AG09309 (cell line): ENCODE measurements around the gene SRSF7.
"Not testable (repeated sequence)": the region's sequence is repeated elsewhere in the genome, so short reads cannot be mapped to it uniquely, and the experiment has no call there.

Experiments
- DNase-seq: peaks from one replicate; pipeline ENCODE4 v3.0.0-alpha.2; 2010; ENCODE audit warnings: low read depth
- H3K4me3 ChIP-seq: 2 replicates; pipeline ENCODE4 v1.5.1; 2011; ENCODE audit warnings: mild to moderate bottlenecking, low read depth, low read length, moderate library complexity; ENCODE audit not compliant: control insufficient read depth
- TF ChIP-seq, protein P1 (sequence below): IDR thresholded peaks from 2 replicates; pipeline ENCODE4 v1.5.1; 2011; ENCODE audit warnings: mild to moderate bottlenecking, low read depth, low read length, inconsistent platforms; ENCODE audit not compliant: insufficient read depth, control insufficient read depth; ENCODE audit errors: missing control alignments

The SRSF7 gene

DNA sequence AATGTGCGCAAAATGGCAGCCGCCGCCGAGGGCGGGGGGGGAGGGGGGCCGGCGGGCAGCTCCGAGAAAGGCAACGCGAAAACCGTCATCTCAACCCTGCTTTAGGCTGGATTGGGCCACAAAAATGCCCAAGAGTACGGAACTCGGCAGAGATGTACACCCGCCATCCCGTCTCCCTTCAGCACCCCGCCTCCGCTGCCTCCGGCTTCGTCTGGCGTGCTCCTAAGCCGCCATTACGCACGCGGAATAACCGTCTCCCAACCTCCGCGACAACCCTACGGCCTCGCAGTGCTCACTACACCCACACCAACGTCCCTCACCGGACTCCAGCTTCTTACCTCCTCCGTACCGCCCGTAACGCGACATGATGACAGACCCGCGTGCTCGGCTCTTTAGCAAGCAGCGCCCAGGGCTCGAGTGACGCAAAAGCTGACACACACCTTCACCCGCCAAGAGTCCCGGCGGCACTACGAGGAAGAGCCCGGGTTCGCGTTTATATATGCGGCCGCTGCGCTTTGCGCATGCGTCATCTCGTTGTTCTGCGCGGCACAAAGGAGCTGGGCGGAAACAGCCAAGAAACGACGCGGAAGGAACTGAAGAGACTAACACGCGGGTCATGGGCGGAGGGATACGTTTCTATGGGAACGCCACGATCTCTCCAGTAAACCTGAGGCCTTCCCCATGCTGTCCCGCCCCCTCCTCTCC, at the start of gene SRSF7:
TSS of gene SRSF7 (minus strand) at position 471 of the 705 bp plus-strand sequence. CDS start at position 366, 105 bp downstream.
- DNase-seq, result peak; percentile 99
- TF ChIP-seq, protein P1, sequence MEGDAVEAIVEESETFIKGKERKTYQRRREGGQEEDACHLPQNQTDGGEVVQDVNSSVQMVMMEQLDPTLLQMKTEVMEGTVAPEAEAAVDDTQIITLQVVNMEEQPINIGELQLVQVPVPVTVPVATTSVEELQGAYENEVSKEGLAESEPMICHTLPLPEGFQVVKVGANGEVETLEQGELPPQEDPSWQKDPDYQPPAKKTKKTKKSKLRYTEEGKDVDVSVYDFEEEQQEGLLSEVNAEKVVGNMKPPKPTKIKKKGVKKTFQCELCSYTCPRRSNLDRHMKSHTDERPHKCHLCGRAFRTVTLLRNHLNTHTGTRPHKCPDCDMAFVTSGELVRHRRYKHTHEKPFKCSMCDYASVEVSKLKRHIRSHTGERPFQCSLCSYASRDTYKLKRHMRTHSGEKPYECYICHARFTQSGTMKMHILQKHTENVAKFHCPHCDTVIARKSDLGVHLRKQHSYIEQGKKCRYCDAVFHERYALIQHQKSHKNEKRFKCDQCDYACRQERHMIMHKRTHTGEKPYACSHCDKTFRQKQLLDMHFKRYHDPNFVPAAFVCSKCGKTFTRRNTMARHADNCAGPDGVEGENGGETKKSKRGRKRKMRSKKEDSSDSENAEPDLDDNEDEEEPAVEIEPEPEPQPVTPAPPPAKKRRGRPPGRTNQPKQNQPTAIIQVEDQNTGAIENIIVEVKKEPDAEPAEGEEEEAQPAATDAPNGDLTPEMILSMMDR, result no peak
- peak within 1 kb of the TSS; percentile 88 for H3K4me3 ChIP-seq

- DNase-seq, result no peak
- H3K4me3 ChIP-seq, result no peak overlapping the region
- TF ChIP-seq, protein P1, result no peak
Observed at GRCh38 chr2:38797953-38798352, 46.8 kb upstream of the SRSF7 start.

DNA sequence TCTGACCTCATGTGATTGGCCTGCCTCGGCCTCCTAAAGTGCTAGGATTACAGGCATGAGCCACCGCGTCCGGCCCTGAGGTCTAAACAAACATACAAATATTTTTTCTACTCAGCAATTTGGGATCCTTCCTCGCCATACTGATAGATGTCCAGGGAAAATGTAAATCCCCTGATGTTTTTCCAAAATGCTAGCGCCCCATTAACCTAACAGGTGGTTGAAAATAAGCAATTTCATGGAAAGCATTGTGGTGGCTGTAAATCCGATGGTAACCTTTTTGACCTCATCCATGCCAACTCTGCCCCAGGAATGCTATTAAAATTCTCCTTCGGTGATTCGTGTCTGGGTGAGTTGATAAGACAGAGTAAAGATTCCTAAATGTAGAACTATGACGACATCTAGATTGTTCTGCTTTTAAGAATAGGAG, 46.1 kb upstream of the SRSF7 start:
- TF ChIP-seq, protein P1, result no peak
- DNase-seq, result no peak
- no peak overlapping the region for H3K4me3 ChIP-seq

DNA sequence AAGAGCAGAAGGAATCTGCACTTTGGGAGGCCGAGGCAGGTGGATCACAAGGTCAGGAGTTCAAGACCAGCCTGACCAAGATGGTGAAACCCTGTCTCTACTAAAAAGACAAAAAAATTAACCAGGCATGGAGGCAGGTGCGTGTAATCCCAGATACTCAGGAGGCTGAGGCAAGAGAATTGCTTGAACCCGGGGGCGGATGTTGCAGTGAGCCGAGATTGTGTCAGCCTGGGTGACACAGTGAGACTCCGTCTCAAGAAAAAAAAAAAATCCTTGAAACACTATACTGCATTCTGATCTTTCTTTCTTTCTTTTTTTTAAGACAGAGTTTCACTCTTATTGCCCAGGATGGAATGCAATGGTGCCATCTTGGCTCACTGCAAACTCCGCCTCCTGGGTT, 43.9 kb upstream of the SRSF7 start:
- not testable (repeated sequence) for H3K4me3 ChIP-seq, DNase-seq

GRCh38 chr2:38794235-38794946, 43.2 kb upstream of the SRSF7 start:
- no peak for DNase-seq
- H3K4me3 ChIP-seq, result no peak overlapping the region
- TF ChIP-seq, protein P1, result no peak

DNA sequence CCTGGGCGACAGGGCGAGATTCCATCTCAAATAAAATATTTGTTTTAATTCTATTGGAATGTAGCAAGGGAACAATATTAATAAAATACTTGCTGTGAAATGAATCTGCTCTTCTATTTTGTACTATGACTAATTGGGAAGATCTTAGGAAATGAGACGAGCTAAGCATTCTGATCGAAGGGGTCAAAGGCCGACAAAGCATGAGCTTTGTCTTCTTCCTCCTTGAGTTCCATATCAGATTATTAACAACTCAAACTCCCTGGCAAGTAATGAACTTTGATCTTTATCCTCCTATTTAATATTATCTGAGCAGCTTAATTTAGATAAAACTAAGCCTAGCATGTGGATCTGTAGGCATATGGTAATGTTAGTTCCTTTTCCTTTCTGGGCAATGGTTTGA, 42.4 kb upstream of the SRSF7 start:
- TF ChIP-seq, protein P1, result no peak
- H3K4me3 ChIP-seq, result no peak overlapping the region
- DNase-seq, result no peak

- no peak overlapping the region for H3K4me3 ChIP-seq
- DNase-seq, result no peak
- TF ChIP-seq, protein P1, result no peak
Observed at GRCh38 chr2:38792751-38793150, 41.6 kb upstream of the SRSF7 start.

DNA sequence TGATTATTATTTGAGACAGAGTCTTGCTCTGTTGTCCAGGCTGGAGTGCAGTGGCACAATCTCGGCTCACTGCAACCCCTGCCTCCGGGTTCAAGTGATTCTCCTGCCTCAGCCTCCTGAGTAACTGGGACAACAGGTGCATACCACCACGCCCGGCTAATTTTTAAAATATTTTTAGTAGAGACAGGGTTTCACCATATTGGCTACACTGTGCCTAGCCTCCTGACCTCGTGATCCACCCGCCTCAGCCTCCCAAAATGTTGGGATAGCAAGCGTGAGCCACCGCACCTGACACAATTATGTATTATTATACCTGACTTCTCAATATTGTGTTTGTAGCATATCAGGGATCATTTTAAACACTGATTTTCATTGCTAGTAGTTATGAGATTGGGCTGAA, 41.2 kb upstream of the SRSF7 start:
- H3K4me3 ChIP-seq, DNase-seq: not testable (repeated sequence)
